Fibroblast of pulmonary artery (primary cell): ENCODE data around the gene RPP40.
A peak's percentile ranks its signal among the peaks of the same experiment; 100 is the strongest.

Source experiments
- DNase-seq: peaks from one replicate; pipeline ENCODE4 v3.0.0-alpha.2; 2010; ENCODE audit warnings: low read depth
- H3K4me3 ChIP-seq: replicated peaks from 2 replicates; pipeline ENCODE4 v1.5.1; 2011; ENCODE audit warnings: low read depth, mild to moderate bottlenecking, control low read depth, low read length, moderate library complexity
- CTCF ChIP-seq: IDR thresholded peaks from 2 replicates; pipeline ENCODE4 v1.5.1; 2011; ENCODE audit warnings: mild to moderate bottlenecking, control low read depth, low read length, inconsistent platforms; ENCODE audit errors: missing control alignments

Gene RPP40

GRCh38 chr6:5003604-5004372, at the start of gene RPP40:
Gene RPP40, minus strand, starts transcription at chr6:5004037. Its CDS starts 35 bp downstream, at chr6:5004002.
- peak; percentile 97 for DNase-seq
- TF ChIP-seq CTCF, result peak; percentile 60
- H3K4me3 ChIP-seq, result peak within 1 kb of the TSS; percentile 81

GRCh38 chr6:5053038-5053437, 49.2 kb upstream of the RPP40 start:
- no peak overlapping the region for H3K4me3 ChIP-seq
- peak; percentile 61 for DNase-seq
- no peak for TF ChIP-seq CTCF

- no peak overlapping the region for H3K4me3 ChIP-seq
- DNase-seq, result no peak
- no peak for TF ChIP-seq CTCF
These were observed 47.6 kb upstream of the RPP40 start for GRCh38 chr6:5051394-5051793.

GRCh38 chr6:5050009-5050408, 46.2 kb upstream of the RPP40 start:
- DNase-seq, result no peak
- TF ChIP-seq CTCF, result no peak
- no peak overlapping the region for H3K4me3 ChIP-seq

- no peak for DNase-seq
- no peak overlapping the region for H3K4me3 ChIP-seq
- TF ChIP-seq CTCF, result no peak
These were observed 42.6 kb upstream of the RPP40 start for GRCh38 chr6:5046430-5046829.

GRCh38 chr6:5045416-5045815, 41.6 kb upstream of the RPP40 start:
- no peak for DNase-seq
- no peak for TF ChIP-seq CTCF
- no peak overlapping the region for H3K4me3 ChIP-seq

GRCh38 chr6:5044866-5045265, 41.0 kb upstream of the RPP40 start:
- no peak for TF ChIP-seq CTCF
- no peak overlapping the region for H3K4me3 ChIP-seq

More at GRCh38 chr6:5044866-5045265, 41.0 kb upstream of the RPP40 start:
- DNase-seq, result no peak
